PC-3 (cell line): ENCODE results near the gene IPO4.

Source experiments
- EZH2 ChIP-seq: fragments of 300-600 bp; sonication (generic); IDR thresholded peaks from one replicate; pipeline ENCODE4 v1.6.1; 2017; ENCODE audit warnings: antibody characterized with exemption, mild to moderate bottlenecking, low read length; ENCODE audit not compliant: unreplicated experiment
- TF ChIP-seq, protein P1 (sequence below): fragments of 300-600 bp; sonication (generic); conservative IDR thresholded peaks from 2 replicates; pipeline ENCODE4 v1.5.1; 2017; ENCODE audit warnings: antibody characterized with exemption, low read depth, mild to moderate bottlenecking, low read length

GRCh38 chr14:24133735-24134134 lies 54.9 kb downstream of the IPO4 start:
- TF ChIP-seq, protein P1, sequence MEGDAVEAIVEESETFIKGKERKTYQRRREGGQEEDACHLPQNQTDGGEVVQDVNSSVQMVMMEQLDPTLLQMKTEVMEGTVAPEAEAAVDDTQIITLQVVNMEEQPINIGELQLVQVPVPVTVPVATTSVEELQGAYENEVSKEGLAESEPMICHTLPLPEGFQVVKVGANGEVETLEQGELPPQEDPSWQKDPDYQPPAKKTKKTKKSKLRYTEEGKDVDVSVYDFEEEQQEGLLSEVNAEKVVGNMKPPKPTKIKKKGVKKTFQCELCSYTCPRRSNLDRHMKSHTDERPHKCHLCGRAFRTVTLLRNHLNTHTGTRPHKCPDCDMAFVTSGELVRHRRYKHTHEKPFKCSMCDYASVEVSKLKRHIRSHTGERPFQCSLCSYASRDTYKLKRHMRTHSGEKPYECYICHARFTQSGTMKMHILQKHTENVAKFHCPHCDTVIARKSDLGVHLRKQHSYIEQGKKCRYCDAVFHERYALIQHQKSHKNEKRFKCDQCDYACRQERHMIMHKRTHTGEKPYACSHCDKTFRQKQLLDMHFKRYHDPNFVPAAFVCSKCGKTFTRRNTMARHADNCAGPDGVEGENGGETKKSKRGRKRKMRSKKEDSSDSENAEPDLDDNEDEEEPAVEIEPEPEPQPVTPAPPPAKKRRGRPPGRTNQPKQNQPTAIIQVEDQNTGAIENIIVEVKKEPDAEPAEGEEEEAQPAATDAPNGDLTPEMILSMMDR, result no peak
- TF ChIP-seq EZH2, result no peak
